OCI-LY3 (cell line): ENCODE results near the gene NIPSNAP2.
"Not testable (repeated sequence)": the region's sequence is repeated elsewhere in the genome, so short reads cannot be mapped to it uniquely, and the experiment has no call there.

Source experiments
- EZH2phosphoT487 ChIP-seq: fragments of 200-600 bp; shearing (Covaris generic); IDR thresholded peaks from 2 replicates; pipeline ENCODE4 v1.6.1; 2018; ENCODE audit warnings: antibody characterized with exemption, mixed run types, low read depth
- TF ChIP-seq, protein P1 (sequence below): fragments of 200-600, 300-600 bp; sonication (generic); IDR thresholded peaks from 2 replicates; pipeline ENCODE4 v1.5.1; 2014; ENCODE audit warnings: antibody characterized with exemption, low read length, low read depth

DNA sequence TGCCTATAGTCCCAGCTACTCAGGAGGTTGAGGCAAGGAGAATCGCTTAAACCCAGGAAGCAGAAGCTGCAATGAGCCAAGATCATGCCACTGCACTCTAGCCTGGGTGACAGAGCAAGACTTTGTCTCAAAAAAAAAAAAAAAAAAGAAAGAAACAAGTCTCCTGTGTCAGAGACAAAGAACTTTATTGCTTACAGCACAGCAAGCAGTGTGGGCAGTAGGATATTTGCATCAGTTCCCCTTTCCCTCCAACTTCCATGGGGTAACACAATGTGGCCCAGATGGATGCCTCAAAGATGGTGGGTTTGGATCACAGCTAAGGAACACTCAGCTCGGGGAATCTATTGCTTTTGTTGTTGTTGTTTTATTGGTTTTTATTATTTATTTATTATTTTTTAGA is 81.4 kb downstream of the NIPSNAP2 start:
- TF ChIP-seq, protein P1, sequence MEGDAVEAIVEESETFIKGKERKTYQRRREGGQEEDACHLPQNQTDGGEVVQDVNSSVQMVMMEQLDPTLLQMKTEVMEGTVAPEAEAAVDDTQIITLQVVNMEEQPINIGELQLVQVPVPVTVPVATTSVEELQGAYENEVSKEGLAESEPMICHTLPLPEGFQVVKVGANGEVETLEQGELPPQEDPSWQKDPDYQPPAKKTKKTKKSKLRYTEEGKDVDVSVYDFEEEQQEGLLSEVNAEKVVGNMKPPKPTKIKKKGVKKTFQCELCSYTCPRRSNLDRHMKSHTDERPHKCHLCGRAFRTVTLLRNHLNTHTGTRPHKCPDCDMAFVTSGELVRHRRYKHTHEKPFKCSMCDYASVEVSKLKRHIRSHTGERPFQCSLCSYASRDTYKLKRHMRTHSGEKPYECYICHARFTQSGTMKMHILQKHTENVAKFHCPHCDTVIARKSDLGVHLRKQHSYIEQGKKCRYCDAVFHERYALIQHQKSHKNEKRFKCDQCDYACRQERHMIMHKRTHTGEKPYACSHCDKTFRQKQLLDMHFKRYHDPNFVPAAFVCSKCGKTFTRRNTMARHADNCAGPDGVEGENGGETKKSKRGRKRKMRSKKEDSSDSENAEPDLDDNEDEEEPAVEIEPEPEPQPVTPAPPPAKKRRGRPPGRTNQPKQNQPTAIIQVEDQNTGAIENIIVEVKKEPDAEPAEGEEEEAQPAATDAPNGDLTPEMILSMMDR: not testable (repeated sequence)
- TF ChIP-seq EZH2phosphoT487: not testable (repeated sequence)
